HepG2 (cell line): ENCODE data around the gene UNC13D. TPM values are rescaled to one million over a fixed set of nuclear protein-coding genes. Genes with fewer than 3 reads are reported as not detected.

Experiments
- GMEB1 ChIP-seq: sonication (generic); formaldehyde crosslinking; IDR thresholded peaks from 2 replicates; pipeline ENCODE4 v1.5.1; 2020; ENCODE audit warnings: missing genetic modification reagents, mild to moderate bottlenecking, borderline replicate concordance
- KAT7 ChIP-seq: IDR thresholded peaks from 2 replicates; pipeline ENCODE4 v1.6.1; 2018; ENCODE audit warnings: borderline replicate concordance, missing compliant biosample characterization
- MTA3 ChIP-seq: sonication (generic); formaldehyde crosslinking; IDR thresholded peaks from 2 replicates; pipeline ENCODE4 v1.4.0; 2020; ENCODE audit warnings: missing genetic modification reagents
- NCOA2 ChIP-seq: sonication (generic); formaldehyde crosslinking; IDR thresholded peaks from 2 replicates; pipeline ENCODE4 v1.8.0; 2022; ENCODE audit warnings: inconsistent platforms
- SKIL ChIP-seq: sonication (generic); formaldehyde crosslinking; IDR thresholded peaks from 2 replicates; pipeline ENCODE4 v1.8.0; 2022; ENCODE audit warnings: missing genetic modification reagents, mild to moderate bottlenecking, moderate library complexity, borderline replicate concordance
- ZFP37 ChIP-seq: sonication (generic); formaldehyde crosslinking; IDR thresholded peaks from 2 replicates; pipeline ENCODE4 v1.4.0; 2020; ENCODE audit warnings: missing genetic modification reagents, borderline replicate concordance
- ZHX1 ChIP-seq: sonication (generic); formaldehyde crosslinking; IDR thresholded peaks from 2 replicates; pipeline ENCODE4 v1.8.1; 2022; ENCODE audit warnings: low read depth, mild to moderate bottlenecking, missing genetic modification reagents
- ZNF235 ChIP-seq: sonication (generic); formaldehyde crosslinking; IDR thresholded peaks from 2 replicates; pipeline ENCODE4 v1.8.1; 2023; ENCODE audit warnings: mild to moderate bottlenecking, missing genetic modification reagents, borderline replicate concordance
- ZNF431 ChIP-seq: sonication (generic); formaldehyde crosslinking; IDR thresholded peaks from 2 replicates; pipeline ENCODE4 v1.9.0; 2022; ENCODE audit warnings: missing genetic modification reagents, low read depth, mild to moderate bottlenecking, borderline replicate concordance
- ZNF550 ChIP-seq: sonication (generic); formaldehyde crosslinking; IDR thresholded peaks from 2 replicates; pipeline ENCODE4 v1.4.0; 2020; ENCODE audit warnings: mild to moderate bottlenecking, missing genetic modification reagents, borderline replicate concordance
- ZNF678 ChIP-seq: sonication (generic); formaldehyde crosslinking; IDR thresholded peaks from 2 replicates; pipeline ENCODE4 v1.4.0; 2020; ENCODE audit warnings: mild to moderate bottlenecking, missing genetic modification reagents
- ZNF691 ChIP-seq: sonication (generic); formaldehyde crosslinking; IDR thresholded peaks from 2 replicates; pipeline ENCODE4 v1.4.0; 2020; ENCODE audit warnings: missing genetic modification reagents, low read depth, mild to moderate bottlenecking, borderline replicate concordance
- ZNF761 ChIP-seq: sonication (generic); formaldehyde crosslinking; conservative IDR thresholded peaks from 2 replicates; pipeline ENCODE4 v1.4.0; 2020; ENCODE audit warnings: mild to moderate bottlenecking, missing genetic modification reagents
- ZNF782 ChIP-seq: sonication (generic); formaldehyde crosslinking; IDR thresholded peaks from 2 replicates; pipeline ENCODE4 v1.4.0; 2020; ENCODE audit warnings: missing genetic modification reagents, mild to moderate bottlenecking, borderline replicate concordance
- ZNF788 ChIP-seq: sonication (generic); formaldehyde crosslinking; IDR thresholded peaks from 2 replicates; pipeline ENCODE4 v1.5.0; 2020; ENCODE audit warnings: mild to moderate bottlenecking, missing genetic modification reagents, borderline replicate concordance
- ZZZ3 ChIP-seq: sonication (generic); formaldehyde crosslinking; IDR thresholded peaks from 2 replicates; pipeline ENCODE4 v1.4.0; 2020; ENCODE audit warnings: missing genetic modification reagents, mild to moderate bottlenecking, borderline replicate concordance
- polyA plus RNA-seq, 8 experiments: library from polyadenylated mRNA; depleted of rRNA in 3 of 8; stranded (reverse) in 7 of 8; unstranded in 1 of 8; fragments of >200 nt; fragmentation: Illumina TruSeq in 4 of 8; extraction: Trizol in 4 of 8; gene quantifications; 2 replicates each; pipeline versions ENCODE4 v1.2.1 to v1.2.3, GENCODE V29; 2011 to 2016; ENCODE audit warnings: low read depth in 4 of 8, missing spikeins in 1 of 8, mixed read lengths in 1 of 8; ENCODE audit not compliant: insufficient read depth in 1 of 8
- total RNA-seq, 5 experiments: library from RNA; depleted of rRNA; stranded (reverse); fragments of >200 nt; fragmentation: Illumina TruSeq; extraction: Trizol; gene quantifications; 2 replicates each; pipeline ENCODE4 v1.2.3, GENCODE V29; 2016; ENCODE audit warnings: low read depth in 1 of 5
- TF ChIP-seq, protein P1 (sequence below): sonication (generic); formaldehyde crosslinking; IDR thresholded peaks from 2 replicates; pipeline ENCODE4 v1.8.0; 2022; ENCODE audit warnings: mild to moderate bottlenecking, missing genetic modification reagents, moderate library complexity
- TF ChIP-seq, protein P2 (sequence below): sonication (generic); formaldehyde crosslinking; IDR thresholded peaks from 2 replicates; pipeline ENCODE4 v1.4.0; 2020; ENCODE audit warnings: mild to moderate bottlenecking, missing genetic modification reagents

UNC13D gene
- total and polyA plus RNA-seq, 2 of the 13 experiments (the other 11 are each of a cell fraction or from before 2014, with no cell fraction given), result 29.7 to 42.7 TPM

- peak; percentile 51; the same call in 1 of the 2 replicates for TF ChIP-seq ZNF788 (CRISPR knock-in tag)
- TF ChIP-seq KAT7 (CRISPR knock-in tag), result peak; percentile 16; the same call in 1 of the 2 replicates
- TF ChIP-seq, protein P1, sequence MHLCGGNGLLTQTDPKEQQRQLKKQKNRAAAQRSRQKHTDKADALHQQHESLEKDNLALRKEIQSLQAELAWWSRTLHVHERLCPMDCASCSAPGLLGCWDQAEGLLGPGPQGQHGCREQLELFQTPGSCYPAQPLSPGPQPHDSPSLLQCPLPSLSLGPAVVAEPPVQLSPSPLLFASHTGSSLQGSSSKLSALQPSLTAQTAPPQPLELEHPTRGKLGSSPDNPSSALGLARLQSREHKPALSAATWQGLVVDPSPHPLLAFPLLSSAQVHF (CRISPR knock-in tag), result no peak
- TF ChIP-seq ZNF235, result no peak
- peak; percentile 17; the same call in 1 of the 2 replicates for TF ChIP-seq ZNF550 (CRISPR knock-in tag)
- TF ChIP-seq ZNF678, result peak; percentile 70; the same call in 1 of the 2 replicates
- no peak for TF ChIP-seq ZNF431 (CRISPR knock-in tag)
- TF ChIP-seq ZNF761 (CRISPR knock-in tag), result peak; percentile 97
- TF ChIP-seq ZHX1 (CRISPR knock-in tag), result peak; percentile 84; the same call in 1 of the 2 replicates
- TF ChIP-seq, protein P2, sequence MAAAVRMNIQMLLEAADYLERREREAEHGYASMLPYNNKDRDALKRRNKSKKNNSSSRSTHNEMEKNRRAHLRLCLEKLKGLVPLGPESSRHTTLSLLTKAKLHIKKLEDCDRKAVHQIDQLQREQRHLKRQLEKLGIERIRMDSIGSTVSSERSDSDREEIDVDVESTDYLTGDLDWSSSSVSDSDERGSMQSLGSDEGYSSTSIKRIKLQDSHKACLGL (CRISPR knock-in tag), result 0 out of 2 replicates have a peak, but pooled peaks have one; percentile 36
- TF ChIP-seq SKIL, result peak; percentile 72; the same call in 1 of the 2 replicates
- TF ChIP-seq ZFP37 (CRISPR knock-in tag), result 0 out of 2 replicates have a peak, but pooled peaks have one; percentile 18
- no peak for TF ChIP-seq MTA3 (CRISPR knock-in tag)
- no peak; the same call in 1 of the 2 replicates for TF ChIP-seq ZZZ3 (CRISPR knock-in tag)
- TF ChIP-seq ZNF691 (CRISPR knock-in tag), result peak; percentile 85; the same call in 1 of the 2 replicates
- peak; percentile 61; the same call in 1 of the 2 replicates for TF ChIP-seq ZNF782 (CRISPR knock-in tag)
- TF ChIP-seq GMEB1, result peak; percentile 15; the same call in 1 of the 2 replicates
- peak; percentile 80 for TF ChIP-seq NCOA2
Observed at GRCh38 chr17:75869282-75870141, 25.3 kb upstream of the UNC13D start (continued).
